GM12872 (cell line): ENCODE results near the gene CCDC174.

Experiments used
- CTCF ChIP-seq: IDR thresholded peaks from 3 replicates; pipeline ENCODE4 v1.5.1; 2011; ENCODE audit warnings: low read depth, mild to moderate bottlenecking, low read length, moderate library complexity; ENCODE audit not compliant: insufficient read depth

CCDC174 gene

GRCh38 chr3:14680716-14681115 is 29.2 kb downstream of the CCDC174 start:
- no peak for TF ChIP-seq CTCF

GRCh38 chr3:14684447-14684846 is 32.9 kb downstream of the CCDC174 start:
- no peak for TF ChIP-seq CTCF

GRCh38 chr3:14685179-14685578 is 33.6 kb downstream of the CCDC174 start:
- TF ChIP-seq CTCF = no peak

GRCh38 chr3:14687360-14687759 is 35.8 kb downstream of the CCDC174 start:
- TF ChIP-seq CTCF = no peak

- TF ChIP-seq CTCF = no peak
These were observed 37.0 kb downstream of the CCDC174 start for GRCh38 chr3:14688525-14688924.

GRCh38 chr3:14689247-14689980 is 37.9 kb downstream of the CCDC174 start:
- no peak for TF ChIP-seq CTCF

GRCh38 chr3:14691239-14691638 is 39.7 kb downstream of the CCDC174 start:
- TF ChIP-seq CTCF = no peak
